OCI-LY7 (cell line): Measurements from ENCODE around the gene BMPR1B. TPM values are rescaled to one million over a fixed set of nuclear protein-coding genes. Genes with fewer than 3 reads are reported as not detected.

Source experiments
- BruUV-seq: library from RNA; stranded (reverse); fragments of 400-500 nt; replicated peaks from 2 replicates; lab custom pipeline; 2021; lab: Mats Ljungman, UMichigan
- CTCF ChIA-PET: fragments of 300-600 bp; sonication (Branson Sonifier 250); formaldehyde crosslinking; loops from one replicate; lab custom pipeline; 2022; ENCODE audit warnings: antibody characterized with exemption; ENCODE audit not compliant: unreplicated experiment; lab: Charles Lee
- POLR2A ChIA-PET: fragments of 300-600 bp; sonication (Branson Sonifier 250); formaldehyde crosslinking; loops from one replicate; lab custom pipeline; 2022; ENCODE audit warnings: antibody characterized with exemption; lab: Charles Lee
- DNase-seq: peaks from one replicate; pipeline ENCODE4 v3.0.0-alpha.2; 2015; ENCODE audit warnings: low spot score
- H2AFZ ChIP-seq: fragments of 200-600 bp; sonication (generic), shearing (Covaris generic); 2 replicates; pipeline ENCODE4 v1.6.1; 2014; ENCODE audit warnings: mild to moderate bottlenecking, antibody characterized with exemption, low read length, moderate library complexity
- H3K27ac ChIP-seq: fragments of 200-600 bp; sonication (generic); 2 replicates; pipeline ENCODE4 v1.5.1; 2014; ENCODE audit warnings: mixed run types, low read depth, mild to moderate bottlenecking, moderate library complexity, low read length, inconsistent platforms; ENCODE audit not compliant: poor library complexity, severe bottlenecking
- H3K36me3 ChIP-seq: fragments of 200-600 bp; sonication (generic); 2 replicates; pipeline ENCODE4 v1.6.1; 2014; ENCODE audit warnings: mild to moderate bottlenecking, antibody characterized with exemption, low read length, moderate library complexity, mixed read lengths; ENCODE audit not compliant: insufficient read depth
- H3K4me1 ChIP-seq: fragments of 200-600 bp; sonication (generic); 2 replicates; pipeline ENCODE4 v1.5.1; 2014; ENCODE audit warnings: mild to moderate bottlenecking, low read length; ENCODE audit not compliant: insufficient read depth, poor library complexity, severe bottlenecking
- H3K4me2 ChIP-seq: fragments of 200-600 bp; sonication (generic); 2 replicates; pipeline ENCODE4 v1.6.1; 2014; ENCODE audit warnings: mild to moderate bottlenecking, low read length
- H3K4me3 ChIP-seq: fragments of 200-600 bp; sonication (generic); 2 replicates; pipeline ENCODE4 v1.5.1; 2014; ENCODE audit warnings: mild to moderate bottlenecking, low read depth, low read length; ENCODE audit not compliant: poor library complexity, severe bottlenecking
- H3K79me2 ChIP-seq: fragments of 200-600 bp; sonication (generic); 2 replicates; pipeline ENCODE4 v1.6.1; 2016; ENCODE audit warnings: low read depth, mild to moderate bottlenecking, low read length, moderate library complexity, mixed read lengths; ENCODE audit not compliant: insufficient read depth
- H3K9me2 ChIP-seq: fragments of 200-600 bp; sonication (generic); 2 replicates; pipeline ENCODE4 v1.6.1; 2016; ENCODE audit warnings: mild to moderate bottlenecking, low read length, mixed read lengths; ENCODE audit not compliant: insufficient read depth
- H3K9me3 ChIP-seq: fragments of 200-600 bp; sonication (generic); 2 replicates; pipeline ENCODE4 v1.6.1; 2014; ENCODE audit warnings: mild to moderate bottlenecking, mixed run types, low read length, mixed read lengths
- H4K20me1 ChIP-seq: fragments of 200-600 bp; sonication (generic); 2 replicates; pipeline ENCODE4 v1.6.1; 2014; ENCODE audit warnings: mild to moderate bottlenecking, antibody characterized with exemption, low read length, moderate library complexity, mixed read lengths; ENCODE audit not compliant: insufficient read depth
- CTCF ChIP-seq: fragments of 200-600 bp; sonication (generic); conservative IDR thresholded peaks from 2 replicates; pipeline ENCODE4 v1.5.1; 2014; ENCODE audit warnings: mild to moderate bottlenecking, antibody characterized with exemption, low read length, moderate library complexity, mixed read lengths
- EZH2phosphoT487 ChIP-seq: fragments of 200-600 bp; sonication (generic); IDR thresholded peaks from 2 replicates; pipeline ENCODE4 v1.6.1; 2018; ENCODE audit warnings: low read depth, borderline replicate concordance, mild to moderate bottlenecking, mixed run types, antibody characterized with exemption, low read length, moderate library complexity, mixed read lengths
- intact Hi-C: fragments of 100-400 bp; cut with micrococcal nuclease; formaldehyde crosslinking; loops from one replicate; pipeline ENCODE4 v1.10.0; 2022; ENCODE audit not compliant: unreplicated experiment
- total RNA-seq, 2 experiments: library from RNA; depleted of rRNA in 1 of 2; stranded (reverse); fragments of >200 nt in 1 of 2; shearing (Covaris generic) in 1 of 2; gene quantifications; 2 replicates each; pipeline ENCODE4 v1.2.3, GENCODE V29; 2014 to 2022

The BMPR1B gene
- total RNA-seq, 2 experiments from 2014 or later: not detected

- no peaks in the 10 kb centered on the region for H4K20me1 ChIP-seq
- H3K27ac ChIP-seq: no peak overlapping the region
- no peaks in the 10 kb centered on the region for H3K36me3 ChIP-seq
- CTCF ChIA-PET: no interaction called here
- BruUV-seq: no TSS peak
- H3K4me1 ChIP-seq: no peaks in the 10 kb centered on the region
- no peaks in the 10 kb centered on the region for H3K79me2 ChIP-seq
- H3K9me2 ChIP-seq: no peaks in the 10 kb centered on the region
- no peak overlapping the region for H3K4me3 ChIP-seq
- no peak for DNase-seq
- H3K4me2 ChIP-seq: no peak overlapping the region
- POLR2A ChIA-PET: no interaction called here
- TF ChIP-seq CTCF (no peak), EZH2phosphoT487 (no peak)
- intact Hi-C loops: no loop called here
- H3K9me3 ChIP-seq: no peaks in the 10 kb centered on the region
- H2AFZ ChIP-seq: no peak overlapping the region
Observed at GRCh38 chr4:94814237-94814636, 56.5 kb downstream of the BMPR1B start.

DNA sequence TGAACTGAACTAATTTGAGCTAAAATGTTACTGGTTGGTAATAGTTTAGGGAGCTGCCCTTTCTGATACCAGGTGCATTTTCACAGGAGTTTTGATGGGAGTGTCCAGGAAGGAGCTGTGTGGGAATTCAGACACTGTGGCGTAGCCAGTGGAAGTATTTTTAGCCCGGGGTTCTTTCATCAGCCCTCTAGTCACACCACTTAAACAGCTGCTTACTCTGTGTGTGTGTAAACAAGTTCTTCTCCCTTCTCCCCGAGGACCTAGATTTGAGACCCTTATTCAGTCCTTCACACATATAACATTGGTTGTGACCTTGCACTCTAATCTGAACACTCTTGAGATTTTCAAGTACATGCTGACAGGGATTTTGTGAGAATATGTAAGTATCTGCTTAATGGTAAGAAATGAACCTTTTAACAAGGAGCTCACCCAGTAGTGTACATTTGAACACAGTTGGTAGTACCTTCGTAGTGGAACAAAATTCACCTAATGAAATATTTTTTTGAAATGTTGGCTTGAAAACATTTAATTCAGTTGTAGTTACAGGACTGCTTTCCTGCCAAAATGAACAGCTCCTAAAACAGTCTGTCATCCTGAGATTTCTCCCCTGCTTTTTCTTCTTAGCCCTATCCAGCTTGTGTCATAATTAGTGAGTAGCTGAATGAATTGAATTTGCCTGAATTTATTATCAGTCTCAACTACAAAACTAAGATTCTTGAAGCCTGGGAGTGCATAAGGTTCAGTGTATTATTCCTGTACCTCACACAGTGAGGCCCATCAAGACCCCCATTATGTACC lies 61.8 kb downstream of the BMPR1B start:
- no peaks in the 10 kb centered on the region for H3K4me1 ChIP-seq
- H3K4me2 ChIP-seq: no peak overlapping the region
- H3K79me2 ChIP-seq: no peaks in the 10 kb centered on the region
- TF ChIP-seq CTCF (no peak), EZH2phosphoT487 (no peak)
- H2AFZ ChIP-seq: no peak overlapping the region
- no peaks in the 10 kb centered on the region for H4K20me1 ChIP-seq
- CTCF ChIA-PET: no interaction called here
- H3K9me3 ChIP-seq: no peaks in the 10 kb centered on the region
- no peaks in the 10 kb centered on the region for H3K9me2 ChIP-seq
- DNase-seq: no peak
- POLR2A ChIA-PET: interaction anchor here (0.9 kb wide), 1 partner anchor 153 kb away, joined by 4 read pairs; no protein-coding TSS in a partner anchor
- no peak overlapping the region for H3K4me3 ChIP-seq
- BruUV-seq: no TSS peak
- no peak overlapping the region for H3K27ac ChIP-seq
- intact Hi-C loops: no loop called here
- no peaks in the 10 kb centered on the region for H3K36me3 ChIP-seq

- H3K27ac ChIP-seq: no peak overlapping the region
- H3K9me3 ChIP-seq: no peaks in the 10 kb centered on the region
- no peak overlapping the region for H2AFZ ChIP-seq
- intact Hi-C loops: no loop called here
- no peak overlapping the region for H3K4me2 ChIP-seq
- ChIA-PET POLR2A (no interaction called here), CTCF (no interaction called here)
- H3K4me3 ChIP-seq: no peak overlapping the region
- DNase-seq: no peak
- no peaks in the 10 kb centered on the region for H3K9me2 ChIP-seq
- H3K4me1 ChIP-seq: no peaks in the 10 kb centered on the region
- no peaks in the 10 kb centered on the region for H3K36me3 ChIP-seq
- H4K20me1 ChIP-seq: no peaks in the 10 kb centered on the region
- no peaks in the 10 kb centered on the region for H3K79me2 ChIP-seq
- no TSS peak for BruUV-seq
- no peak for TF ChIP-seq EZH2phosphoT487
- TF ChIP-seq CTCF: no peak
Observed at GRCh38 chr4:94826206-94826605, 68.5 kb downstream of the BMPR1B start.
